Upper lobe of left lung (tissue), 6 donors: Measurements from ENCODE around the gene CDK12. TPM values are rescaled to one million over a fixed set of nuclear protein-coding genes. Genes with fewer than 3 reads are reported as not detected.

Experiments used
- ATAC-seq, 2 donors: fragments of 200-7000 bp; cut with Tn5 transposase; one replicate each; pipeline ENCODE4 v1.9.1; 2022; ENCODE audit warnings: mild to moderate bottlenecking in 2 of 2, moderate library complexity in 2 of 2; ENCODE audit not compliant: low FRiP score in 2 of 2
- DNase-seq, 2 donors: peaks; one replicate each; pipeline ENCODE4 v3.0.0-alpha.2; 2019 to 2020
- H3K27ac ChIP-seq, 4 donors: fragments of 200-600 bp; sonication (generic); one replicate each; pipeline ENCODE4 v1.5.1; 2016 to 2019
- H3K27me3 ChIP-seq, 4 donors: fragments of 200-600 bp; sonication (generic); one replicate each; pipeline ENCODE4 v1.5.1; 2017 to 2019
- H3K36me3 ChIP-seq, 4 donors: fragments of 200-600 bp; sonication (generic); one replicate each; pipeline ENCODE4 v1.5.1; 2016 to 2019
- H3K4me1 ChIP-seq, 4 donors: fragments of 200-600 bp; sonication (generic); one replicate each; pipeline ENCODE4 v1.5.1; 2018 to 2019
- H3K4me3 ChIP-seq, 4 donors: fragments of 200-600 bp; sonication (generic); one replicate each; pipeline ENCODE4 v1.5.1; 2017 to 2019; ENCODE audit warnings: mild to moderate bottlenecking in 2 of 4, moderate library complexity in 1 of 4
- H3K9me3 ChIP-seq, 4 donors: fragments of 200-600 bp; sonication (generic); one replicate each; pipeline ENCODE4 v1.5.1; 2018 to 2019
- EP300 ChIP-seq, 4 donors: sonication (generic); formaldehyde crosslinking; IDR thresholded peaks; one replicate each; pipeline ENCODE4 v1.5.1; 2017; ENCODE audit warnings: antibody characterized with exemption in 4 of 4, control low read depth in 2 of 4
- POLR2A ChIP-seq, 4 donors: fragments of 450-650 bp; IDR thresholded peaks; one replicate each; pipeline ENCODE4 v1.5.1; 2016 to 2017; ENCODE audit warnings: antibody characterized with exemption in 4 of 4, mild to moderate bottlenecking in 2 of 4
- POLR2AphosphoS5 ChIP-seq, 2 donors: sonication (generic); formaldehyde crosslinking; IDR thresholded peaks; one replicate each; pipeline ENCODE4 v1.5.1; 2017; ENCODE audit warnings: antibody characterized with exemption in 2 of 2
- WGBS, 2 donors: methylation state at CpG; one replicate each; pipeline ENCODE4 v1.1.5; 2017 to 2018; 5-methylcytosine and 5-hydroxymethylcytosine counted together
- total RNA-seq, 6 donors: library from RNA; depleted of rRNA in 4 of 6; stranded (reverse); fragments of >200 nt in 4 of 6; gene quantifications; one replicate each; pipeline versions ENCODE4 v1.1.0 to v1.2.1, GENCODE V29; 2016 to 2021
- TF ChIP-seq, protein P1 (sequence below), 6 experiments: fragments of 450-650 bp in 4 of 6; fragments of 200-600 bp in 2 of 6; sonication (generic) in 2 of 6; IDR thresholded peaks; one replicate each; pipeline ENCODE4 v1.5.1; 2016 to 2019; ENCODE audit warnings: antibody characterized with exemption in 6 of 6
- donor health status: DM: no; HTN: no; CAD: no; lungs with moderate emphysema.
- donor health status: DM: no; HTN: yes; CAD: no; lungs with severe emphysema.

CDK12 gene
- total RNA-seq, 6 donors from 2014 or later, result 41.2 to 111 (median 52.8) TPM

DNA sequence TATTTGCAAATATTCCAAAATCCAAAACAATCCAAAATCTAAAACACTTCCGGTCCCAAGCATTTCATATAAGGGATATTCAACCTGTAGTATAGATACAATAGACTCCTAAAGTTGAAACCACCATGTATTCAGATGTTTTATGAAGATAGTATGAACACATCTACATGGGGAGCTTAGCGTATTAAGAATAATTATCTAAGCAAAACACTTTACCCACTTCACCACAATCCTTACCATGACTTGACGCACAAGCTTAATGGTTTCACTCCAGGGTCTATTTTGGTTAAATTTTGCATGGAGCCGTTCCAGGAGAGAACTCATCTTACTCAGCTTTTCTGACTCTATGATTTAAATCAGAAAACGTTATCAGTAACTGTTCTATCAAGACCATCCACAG, 13.7 kb upstream of the CDK12 start:
- Histone ChIP-seq H3K27me3 (no peaks in the 10 kb centered on the region), H3K4me3 (no peak overlapping the region), H3K9me3 (no peaks in the 10 kb centered on the region), H3K36me3 (peaks cover 0 to 51% (median 34%) of the 10 kb centered on the region in 4 donors), H3K4me1 (peaks cover 7 to 17% (median 11%) of the 10 kb centered on the region in 4 donors), H3K27ac (no peak overlapping the region)
- DNase-seq (no peak), ATAC-seq (no peak)
- no peak for TF ChIP-seq EP300 (IDR thresholded peaks at IDR 0.05)
- 86 to 94% methylated on average over 5 of the region's 5 CpGs for WGBS, 2 donors

DNA sequence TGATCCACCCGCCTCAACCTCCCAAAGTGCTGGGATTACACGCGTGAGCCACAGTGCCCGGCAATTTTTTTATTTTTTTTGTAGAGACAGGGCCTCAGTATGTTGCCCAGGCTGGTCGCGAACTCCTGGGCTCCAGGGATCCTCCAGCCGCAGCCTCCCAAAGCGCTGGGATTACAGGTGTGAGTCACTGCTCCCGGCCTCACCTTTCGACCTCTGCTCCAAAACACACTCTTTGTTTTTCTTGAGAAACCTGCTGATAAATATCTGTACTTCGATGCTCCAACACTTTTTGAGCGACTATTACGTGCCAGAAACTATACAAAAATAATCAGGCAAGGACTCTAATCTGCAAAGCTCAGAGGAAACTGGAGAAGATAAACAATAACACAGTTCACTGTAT, 11.2 kb upstream of the CDK12 start:
- peak overlapping the region in 3 of 4 donors; percentile 76 to 84 (median 77) for H3K4me3 ChIP-seq
- H3K27me3 ChIP-seq, result no peaks in the 10 kb centered on the region
- peaks cover 7 to 17% (median 11%) of the 10 kb centered on the region in 4 donors for H3K4me1 ChIP-seq
- 85 to 92% methylated on average over 13 of the region's 13 CpGs for WGBS, 2 donors
- TF ChIP-seq POLR2A (IDR thresholded peaks at IDR 0.05) (no peak), POLR2AphosphoS5 (IDR thresholded peaks at IDR 0.05) (no peak), EP300 (IDR thresholded peaks at IDR 0.05) (no peak)
- TF ChIP-seq, protein P1, sequence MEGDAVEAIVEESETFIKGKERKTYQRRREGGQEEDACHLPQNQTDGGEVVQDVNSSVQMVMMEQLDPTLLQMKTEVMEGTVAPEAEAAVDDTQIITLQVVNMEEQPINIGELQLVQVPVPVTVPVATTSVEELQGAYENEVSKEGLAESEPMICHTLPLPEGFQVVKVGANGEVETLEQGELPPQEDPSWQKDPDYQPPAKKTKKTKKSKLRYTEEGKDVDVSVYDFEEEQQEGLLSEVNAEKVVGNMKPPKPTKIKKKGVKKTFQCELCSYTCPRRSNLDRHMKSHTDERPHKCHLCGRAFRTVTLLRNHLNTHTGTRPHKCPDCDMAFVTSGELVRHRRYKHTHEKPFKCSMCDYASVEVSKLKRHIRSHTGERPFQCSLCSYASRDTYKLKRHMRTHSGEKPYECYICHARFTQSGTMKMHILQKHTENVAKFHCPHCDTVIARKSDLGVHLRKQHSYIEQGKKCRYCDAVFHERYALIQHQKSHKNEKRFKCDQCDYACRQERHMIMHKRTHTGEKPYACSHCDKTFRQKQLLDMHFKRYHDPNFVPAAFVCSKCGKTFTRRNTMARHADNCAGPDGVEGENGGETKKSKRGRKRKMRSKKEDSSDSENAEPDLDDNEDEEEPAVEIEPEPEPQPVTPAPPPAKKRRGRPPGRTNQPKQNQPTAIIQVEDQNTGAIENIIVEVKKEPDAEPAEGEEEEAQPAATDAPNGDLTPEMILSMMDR (IDR thresholded peaks at IDR 0.05), result no peak
- DNase-seq (no peak), ATAC-seq (no peak)
- peaks cover 0 to 30% (median 20%) of the 10 kb centered on the region in 4 donors for H3K36me3 ChIP-seq
- H3K27ac ChIP-seq, result peak overlapping the region in 1 of 4 donors; percentile 76
- no peaks in the 10 kb centered on the region for H3K9me3 ChIP-seq

- ATAC-seq, result peak; percentile 94 to 96
- 1% methylated on average over 34 to 37 of the region's 37 CpGs for WGBS, 2 donors
Observed at GRCh38 chr17:39450847-39451581, 10.3 kb upstream of the CDK12 start, which contains the start of gene MED1. Gene MED1 (minus strand): TSS chr17:39451263. CDS start chr17:39451062, 201 bp downstream.

GRCh38 chr17:39455919-39456318, 5.4 kb upstream of the CDK12 start:
- Histone ChIP-seq H3K27ac (no peak overlapping the region), H3K4me1 (peaks cover 0 to 14% (median 4%) of the 10 kb centered on the region in 4 donors), H3K4me3 (no peak overlapping the region), H3K36me3 (no peaks in the 10 kb centered on the region), H3K27me3 (no peaks in the 10 kb centered on the region), H3K9me3 (no peaks in the 10 kb centered on the region)
- DNase-seq (no peak), ATAC-seq (no peak)
- TF ChIP-seq POLR2AphosphoS5 (IDR thresholded peaks at IDR 0.05) (no peak), EP300 (IDR thresholded peaks at IDR 0.05) (no peak), POLR2A (IDR thresholded peaks at IDR 0.05) (no peak)
- TF ChIP-seq, protein P1 (IDR thresholded peaks at IDR 0.05), result no peak
- WGBS, 2 donors, result 91 to 92% methylated on average over 4 of the region's 4 CpGs

More at GRCh38 chr17:39450847-39451581, 10.3 kb upstream of the CDK12 start, which contains the start of gene MED1:
- peak in 2 of 4 donors; percentile 30 to 77 for TF ChIP-seq POLR2A (IDR thresholded peaks at IDR 0.05)
- TF ChIP-seq, protein P1 (IDR thresholded peaks at IDR 0.05), result no peak
- TF ChIP-seq POLR2AphosphoS5 (IDR thresholded peaks at IDR 0.05), result peak; percentile 48 to 76
- no peaks in the 10 kb centered on the region for H3K27me3 ChIP-seq
- H3K36me3 ChIP-seq, result peaks cover 0 to 20% (median 11%) of the 10 kb centered on the region in 4 donors
- DNase-seq, result peak in 1 of 2 donors; percentile 97
- H3K4me1 ChIP-seq, result peaks cover 7 to 17% (median 11%) of the 10 kb centered on the region in 4 donors
- no peaks in the 10 kb centered on the region for H3K9me3 ChIP-seq
- H3K27ac ChIP-seq, result peak within 1 kb of the TSS; percentile 76 to 88 (median 82)
- H3K4me3 ChIP-seq, result peak within 1 kb of the TSS; percentile 54 to 84 (median 76)

DNA sequence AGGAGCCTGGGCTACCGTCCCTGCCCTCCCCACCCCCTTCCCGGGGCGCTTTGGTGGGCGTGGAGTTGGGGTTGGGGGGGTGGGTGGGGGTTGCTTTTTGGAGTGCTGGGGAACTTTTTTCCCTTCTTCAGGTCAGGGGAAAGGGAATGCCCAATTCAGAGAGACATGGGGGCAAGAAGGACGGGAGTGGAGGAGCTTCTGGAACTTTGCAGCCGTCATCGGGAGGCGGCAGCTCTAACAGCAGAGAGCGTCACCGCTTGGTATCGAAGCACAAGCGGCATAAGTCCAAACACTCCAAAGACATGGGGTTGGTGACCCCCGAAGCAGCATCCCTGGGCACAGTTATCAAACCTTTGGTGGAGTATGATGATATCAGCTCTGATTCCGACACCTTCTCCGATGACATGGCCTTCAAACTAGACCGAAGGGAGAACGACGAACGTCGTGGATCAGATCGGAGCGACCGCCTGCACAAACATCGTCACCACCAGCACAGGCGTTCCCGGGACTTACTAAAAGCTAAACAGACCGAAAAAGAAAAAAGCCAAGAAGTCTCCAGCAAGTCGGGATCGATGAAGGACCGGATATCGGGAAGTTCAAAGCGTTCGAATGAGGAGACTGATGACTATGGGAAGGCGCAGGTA, 762 bp downstream of the CDK12 start:
- TF ChIP-seq POLR2AphosphoS5 (IDR thresholded peaks at IDR 0.05), result no peak
- TF ChIP-seq EP300 (IDR thresholded peaks at IDR 0.05), result no peak
- Histone ChIP-seq H3K36me3 (peaks cover 0 to 1% (median 0%) of the 10 kb centered on the region in 4 donors), H3K4me3 (peak overlapping the region; percentile 70 to 95 (median 86)), H3K27ac (peak overlapping the region; percentile 96 to 100 (median 98)), H3K4me1 (peaks cover 22 to 40% (median 29%) of the 10 kb centered on the region in 4 donors), H3K27me3 (no peaks in the 10 kb centered on the region), H3K9me3 (no peaks in the 10 kb centered on the region)
- peak in 1 of 2 donors; percentile 32 for DNase-seq
- peak; percentile 55 to 59 for ATAC-seq
- 0% methylated on average over 30 to 34 of the region's 34 CpGs for WGBS, 2 donors
